Vagina (tissue), 2 donors: ENCODE data around the gene OLFM1. TPM values are rescaled to one million over a fixed set of nuclear protein-coding genes. Genes with fewer than 3 reads are reported as not detected.

Source experiments
- DNase-seq, 2 donors: peaks; one replicate each; pipeline ENCODE4 v3.0.0-alpha.2; 2017; ENCODE audit errors: extremely low spot score in 2 of 2
- H3K27ac ChIP-seq: fragments of 200-600 bp; sonication (generic); one replicate; pipeline ENCODE4 v1.5.1; 2019
- H3K27me3 ChIP-seq: fragments of 200-600 bp; sonication (generic); one replicate; pipeline ENCODE4 v1.5.1; 2019
- H3K36me3 ChIP-seq, 2 donors: fragments of 200-600 bp; sonication (generic); one replicate each; pipeline ENCODE4 v1.5.1; 2017 to 2019
- H3K4me1 ChIP-seq: fragments of 200-600 bp; sonication (generic); one replicate; pipeline ENCODE4 v1.5.1; 2019
- H3K4me3 ChIP-seq, 2 donors: fragments of 200-600 bp; sonication (generic); 1 replicate in 1 of 2; 2 replicates in 1 of 2; pipeline ENCODE4 v1.5.1; 2016 to 2019
- H3K9me3 ChIP-seq: fragments of 200-600 bp; sonication (generic); one replicate; pipeline ENCODE4 v1.5.1; 2019
- CTCF ChIP-seq, 3 experiments: fragments of 450-650 bp in 2 of 3; fragments of 200-600 bp in 1 of 3; sonication (generic) in 1 of 3; IDR thresholded peaks; one replicate each; pipeline ENCODE4 v1.5.1; 2017 to 2019; ENCODE audit warnings: antibody characterized with exemption in 3 of 3, mild to moderate bottlenecking in 2 of 3, moderate library complexity in 2 of 3
- POLR2A ChIP-seq, 2 donors: fragments of 450-650 bp; IDR thresholded peaks; one replicate each; pipeline ENCODE4 v1.6.1; 2017; ENCODE audit warnings: antibody characterized with exemption in 2 of 2, mild to moderate bottlenecking in 2 of 2, moderate library complexity in 2 of 2
- POLR2AphosphoS5 ChIP-seq, 2 donors: sonication (generic); formaldehyde crosslinking; IDR thresholded peaks; one replicate each; pipeline ENCODE4 v1.9.0; 2017; ENCODE audit warnings: antibody characterized with exemption in 2 of 2, mild to moderate bottlenecking in 2 of 2, low read depth in 1 of 2; ENCODE audit not compliant: insufficient read depth in 1 of 2
- intact Hi-C: fragments of 100-400 bp; cut with DNase I; formaldehyde crosslinking; loops from one replicate; pipeline ENCODE4 v1.15.1; 2023
- total RNA-seq: library from RNA; depleted of rRNA; stranded (reverse); fragments of >200 nt; gene quantifications from one replicate; pipeline ENCODE4 v1.2.3, GENCODE V29; 2016

Gene OLFM1
- total RNA-seq, 1 donor from 2014 or later: 39.0 TPM

GRCh38 chr9:135166565-135166964 is 79.1 kb downstream of the OLFM1 start:
- TF ChIP-seq POLR2AphosphoS5 (IDR thresholded peaks at IDR 0.05; ENCODE audit: insufficient read depth in 1 of 2, low read depth in 1 of 2): no peak
- TF ChIP-seq POLR2A (IDR thresholded peaks at IDR 0.05): no peak
- TF ChIP-seq CTCF (IDR thresholded peaks at IDR 0.05): no peak
- intact Hi-C loops: no loop called here
- H3K27me3 ChIP-seq: no peaks in the 10 kb centered on the region

GRCh38 chr9:135167356-135167755 is 79.9 kb downstream of the OLFM1 start:
- Histone ChIP-seq H3K36me3 (no peaks in the 10 kb centered on the region), H3K27ac (no peak overlapping the region), H3K9me3 (no peaks in the 10 kb centered on the region), H3K4me1 (no peaks in the 10 kb centered on the region), H3K4me3 (no peak overlapping the region), H3K27me3 (no peaks in the 10 kb centered on the region)
- intact Hi-C loops: no loop called here
- DNase-seq: no peak
- TF ChIP-seq CTCF (IDR thresholded peaks at IDR 0.05): no peak
- no peak for TF ChIP-seq POLR2A (IDR thresholded peaks at IDR 0.05)
- TF ChIP-seq POLR2AphosphoS5 (IDR thresholded peaks at IDR 0.05; ENCODE audit: insufficient read depth in 1 of 2, low read depth in 1 of 2): no peak

More at GRCh38 chr9:135166565-135166964, 79.1 kb downstream of the OLFM1 start:
- Histone ChIP-seq H3K4me1 (no peaks in the 10 kb centered on the region), H3K27ac (no peak overlapping the region), H3K36me3 (no peaks in the 10 kb centered on the region), H3K4me3 (no peak overlapping the region), H3K9me3 (no peaks in the 10 kb centered on the region)
- no peak for DNase-seq

- no peaks in the 10 kb centered on the region for H3K4me1 ChIP-seq
- no peaks in the 10 kb centered on the region for H3K36me3 ChIP-seq
- H3K4me3 ChIP-seq: no peak overlapping the region
- TF ChIP-seq POLR2A (IDR thresholded peaks at IDR 0.05) (no peak), POLR2AphosphoS5 (IDR thresholded peaks at IDR 0.05; ENCODE audit: insufficient read depth in 1 of 2, low read depth in 1 of 2) (no peak), CTCF (IDR thresholded peaks at IDR 0.05) (no peak)
- H3K27ac ChIP-seq: no peak overlapping the region
- no peaks in the 10 kb centered on the region for H3K9me3 ChIP-seq
- DNase-seq: no peak
- H3K27me3 ChIP-seq: no peaks in the 10 kb centered on the region
- intact Hi-C loops: no loop called here
Observed at GRCh38 chr9:135167849-135168655, 80.6 kb downstream of the OLFM1 start.

GRCh38 chr9:135169709-135170226 is 82.3 kb downstream of the OLFM1 start:
- no peaks in the 10 kb centered on the region for H3K36me3 ChIP-seq
- intact Hi-C loops: no loop called here
- H3K9me3 ChIP-seq: no peaks in the 10 kb centered on the region
- TF ChIP-seq CTCF (IDR thresholded peaks at IDR 0.05) (no peak), POLR2AphosphoS5 (IDR thresholded peaks at IDR 0.05; ENCODE audit: insufficient read depth in 1 of 2, low read depth in 1 of 2) (no peak), POLR2A (IDR thresholded peaks at IDR 0.05) (no peak)
- H3K27ac ChIP-seq: no peak overlapping the region
- H3K4me1 ChIP-seq: no peaks in the 10 kb centered on the region
- no peak overlapping the region for H3K4me3 ChIP-seq
- no peaks in the 10 kb centered on the region for H3K27me3 ChIP-seq
- no peak for DNase-seq

- Histone ChIP-seq H3K4me3 (no peak overlapping the region), H3K36me3 (no peaks in the 10 kb centered on the region), H3K4me1 (no peaks in the 10 kb centered on the region), H3K27ac (no peak overlapping the region), H3K9me3 (no peaks in the 10 kb centered on the region), H3K27me3 (no peaks in the 10 kb centered on the region)
- intact Hi-C loops: no loop called here
- no peak for TF ChIP-seq CTCF (IDR thresholded peaks at IDR 0.05)
- TF ChIP-seq POLR2AphosphoS5 (IDR thresholded peaks at IDR 0.05; ENCODE audit: insufficient read depth in 1 of 2, low read depth in 1 of 2): no peak
- TF ChIP-seq POLR2A (IDR thresholded peaks at IDR 0.05): no peak
- DNase-seq: no peak
Observed at GRCh38 chr9:135170535-135170934, 83.1 kb downstream of the OLFM1 start.
